Calu3 (cell line): ENCODE data around the gene SYT17. TPM values are rescaled to one million over a fixed set of nuclear protein-coding genes. Genes with fewer than 3 reads are reported as not detected.
A peak's percentile ranks its signal among the peaks of the same experiment; 100 is the strongest.

ENCODE experiments used
- BruUV-seq: library from RNA; stranded (reverse); fragments of 400-500 nt; replicated peaks from 2 replicates; lab custom pipeline; 2021; lab: Mats Ljungman, UMichigan
- CTCF ChIA-PET: fragments of 300-600 bp; sonication (Branson Sonifier 250); formaldehyde crosslinking; loops from one replicate; lab custom pipeline; 2022; ENCODE audit warnings: antibody characterized with exemption; lab: Charles Lee
- DNase-seq: peaks from one replicate; pipeline ENCODE4 v3.0.0; 2022
- H3K27ac Mint-ChIP-seq: one replicate; pipeline ENCODE4 v1.8.0; 2022; ENCODE audit warnings: mixed read lengths; ENCODE audit not compliant: unreplicated experiment
- H3K27me3 Mint-ChIP-seq: one replicate; pipeline ENCODE4 v1.8.0; 2022; ENCODE audit warnings: mixed read lengths; ENCODE audit not compliant: unreplicated experiment
- H3K36me3 Mint-ChIP-seq: one replicate; pipeline ENCODE4 v1.8.0; 2022; ENCODE audit warnings: mild to moderate bottlenecking, moderate library complexity, mixed read lengths; ENCODE audit not compliant: insufficient read depth, unreplicated experiment
- H3K4me1 Mint-ChIP-seq: one replicate; pipeline ENCODE4 v1.8.0; 2022; ENCODE audit warnings: mild to moderate bottlenecking, low read depth, mixed read lengths; ENCODE audit not compliant: unreplicated experiment
- H3K4me3 Mint-ChIP-seq: one replicate; pipeline ENCODE4 v1.8.0; 2022; ENCODE audit warnings: mild to moderate bottlenecking, low read depth, moderate library complexity, mixed read lengths; ENCODE audit not compliant: unreplicated experiment
- H3K9me3 Mint-ChIP-seq: one replicate; pipeline ENCODE4 v1.8.0; 2022; ENCODE audit warnings: low read depth, mixed read lengths; ENCODE audit not compliant: unreplicated experiment
- CTCF ChIP-seq: fragments of 200-600 bp; IDR thresholded peaks from one replicate; pipeline ENCODE4 v1.8.0; 2022; ENCODE audit warnings: antibody characterized with exemption; ENCODE audit not compliant: unreplicated experiment
- intact Hi-C: fragments of 100-400 bp; cut with micrococcal nuclease; formaldehyde crosslinking; loops from one replicate; pipeline ENCODE4 v1.10.0; 2022; ENCODE audit not compliant: unreplicated experiment
- total RNA-seq: library from RNA; stranded (reverse); gene quantifications from 2 replicates; pipeline ENCODE4 v1.2.3, GENCODE V29; 2022

SYT17 gene
- total RNA-seq, 1 experiment from 2014 or later: 10.6 TPM

- TF ChIP-seq CTCF: no peak
- no peak for DNase-seq
- Mint-ChIP-seq H3K9me3 (peaks cover 3% of the 10 kb centered on the region), H3K36me3 (no peaks in the 10 kb centered on the region), H3K4me1 (peaks cover 11% of the 10 kb centered on the region), H3K4me3 (no peak overlapping the region), H3K27ac (peak overlapping the region; percentile 55), H3K27me3 (no peaks in the 10 kb centered on the region)
- BruUV-seq: no TSS peak
- intact Hi-C loops: no loop called here
- CTCF ChIA-PET: interaction anchor here (0.5 kb wide), 1 partner anchor 278 kb away, joined by 3 read pairs; no protein-coding TSS in a partner anchor
Measured at GRCh38 chr16:19210968-19211367, 42.9 kb downstream of the SYT17 start.

- Mint-ChIP-seq H3K9me3 (peaks cover 3% of the 10 kb centered on the region), H3K4me3 (no peak overlapping the region), H3K4me1 (peaks cover 11% of the 10 kb centered on the region), H3K27ac (no peak overlapping the region), H3K36me3 (no peaks in the 10 kb centered on the region), H3K27me3 (no peaks in the 10 kb centered on the region)
- no TSS peak for BruUV-seq
- intact Hi-C loops: no loop called here
- no peak for TF ChIP-seq CTCF
- CTCF ChIA-PET: no interaction called here
- no peak for DNase-seq
Measured at GRCh38 chr16:19212059-19212458, 44.0 kb downstream of the SYT17 start.

GRCh38 chr16:19213885-19214284 is 45.8 kb downstream of the SYT17 start:
- no TSS peak for BruUV-seq
- Mint-ChIP-seq H3K36me3 (no peaks in the 10 kb centered on the region), H3K9me3 (peaks cover 3% of the 10 kb centered on the region), H3K4me1 (peaks cover 11% of the 10 kb centered on the region), H3K27ac (no peak overlapping the region), H3K27me3 (no peaks in the 10 kb centered on the region), H3K4me3 (no peak overlapping the region)
- TF ChIP-seq CTCF: no peak
- CTCF ChIA-PET: no interaction called here
- intact Hi-C loops: no loop called here
- no peak for DNase-seq

- intact Hi-C loops: no loop called here
- TF ChIP-seq CTCF: no peak
- no peak overlapping the region for H3K27ac Mint-ChIP-seq
- H3K4me1 Mint-ChIP-seq: peaks cover 10% of the 10 kb centered on the region
- H3K4me3 Mint-ChIP-seq: no peak overlapping the region
- H3K36me3 Mint-ChIP-seq: no peaks in the 10 kb centered on the region
- H3K27me3 Mint-ChIP-seq: no peaks in the 10 kb centered on the region
- no TSS peak for BruUV-seq
- CTCF ChIA-PET: no interaction called here
- DNase-seq: no peak
- H3K9me3 Mint-ChIP-seq: peaks cover 3% of the 10 kb centered on the region
Measured at GRCh38 chr16:19215705-19216104, 47.7 kb downstream of the SYT17 start.
